Subcutaneous adipose tissue (tissue), 4 donors: ENCODE measurements around the gene NUB1. TPM values are rescaled to one million over a fixed set of nuclear protein-coding genes. Genes with fewer than 3 reads are reported as not detected.

Source experiments
- CTCF ChIP-seq: fragments of 450-650 bp; IDR thresholded peaks from one replicate; pipeline ENCODE4 v1.5.1; 2016; ENCODE audit warnings: low read depth, mild to moderate bottlenecking, control low read depth, antibody characterized with exemption, moderate library complexity
- total RNA-seq, 4 donors: library from RNA; depleted of rRNA; stranded (reverse); fragments of >200 nt; gene quantifications; one replicate each; pipeline ENCODE4 v1.1.0, GENCODE V29; 2016

Gene NUB1
- total RNA-seq, 4 donors from 2014 or later = 59.2 to 95.4 (median 66.1) TPM

- TF ChIP-seq CTCF = no peak
These were observed 39.9 kb downstream of the NUB1 start for GRCh38 chr7:151381348-151382078.

- no peak for TF ChIP-seq CTCF
These were observed 40.7 kb downstream of the NUB1 start for GRCh38 chr7:151382079-151382885.

- TF ChIP-seq CTCF = no peak
These were observed 42.2 kb downstream of the NUB1 start for GRCh38 chr7:151383638-151384351.

- no peak for TF ChIP-seq CTCF
These were observed 42.7 kb downstream of the NUB1 start for GRCh38 chr7:151384352-151384697.

- TF ChIP-seq CTCF = no peak
These were observed 43.4 kb downstream of the NUB1 start for GRCh38 chr7:151384776-151385625.

- no peak for TF ChIP-seq CTCF
These were observed 44.2 kb downstream of the NUB1 start for GRCh38 chr7:151385626-151386300.
